NCI-H1417 (cell line): ENCODE data around the gene HSPBAP1.
"Not testable (repeated sequence)": the region's sequence is repeated elsewhere in the genome, so short reads cannot be mapped to it uniquely, and the experiment has no call there.

Experiments used
- DNase-seq, 3 experiments: peaks; one replicate each; lab custom pipeline; 2025; lab: John Stamatoyannopoulos, UW

HSPBAP1 gene

GRCh38 chr3:122785231-122785630, 8.4 kb downstream of the HSPBAP1 start:
- no peak for DNase-seq

- no peak for DNase-seq
Measured at GRCh38 chr3:122784436-122784835, 9.2 kb downstream of the HSPBAP1 start.

- no peak for DNase-seq
Measured at GRCh38 chr3:122782804-122783203, 10.8 kb downstream of the HSPBAP1 start.

GRCh38 chr3:122777563-122777962, 16.1 kb downstream of the HSPBAP1 start:
- no peak for DNase-seq

GRCh38 chr3:122776675-122777468, 16.8 kb downstream of the HSPBAP1 start:
- no peak for DNase-seq

- DNase-seq, result no peak
Measured at GRCh38 chr3:122774564-122774963, 19.1 kb downstream of the HSPBAP1 start.

GRCh38 chr3:122773944-122774509, 19.6 kb downstream of the HSPBAP1 start:
- no peak for DNase-seq

GRCh38 chr3:122772827-122773226, 20.8 kb downstream of the HSPBAP1 start:
- no peak for DNase-seq

- no peak for DNase-seq
Measured at GRCh38 chr3:122770521-122771202, 23.0 kb downstream of the HSPBAP1 start.

- DNase-seq, result no peak
Measured at GRCh38 chr3:122767540-122768372, 25.9 kb downstream of the HSPBAP1 start.

GRCh38 chr3:122766430-122766829, 27.2 kb downstream of the HSPBAP1 start:
- no peak for DNase-seq

- no peak for DNase-seq
Measured at GRCh38 chr3:122760453-122761271, 33.0 kb downstream of the HSPBAP1 start.

GRCh38 chr3:122758877-122759560, 34.6 kb downstream of the HSPBAP1 start:
- DNase-seq, result no peak

- DNase-seq, result no peak
Measured at GRCh38 chr3:122755491-122755890, 38.1 kb downstream of the HSPBAP1 start.

GRCh38 chr3:122754929-122755328, 38.7 kb downstream of the HSPBAP1 start:
- no peak for DNase-seq

- no peak for DNase-seq
Measured at GRCh38 chr3:122748347-122748746, 45.3 kb downstream of the HSPBAP1 start.

- not testable (repeated sequence) for DNase-seq
Measured at GRCh38 chr3:122747295-122747694, 46.3 kb downstream of the HSPBAP1 start.

GRCh38 chr3:122745369-122746021, 48.1 kb downstream of the HSPBAP1 start:
- DNase-seq, result no peak

GRCh38 chr3:122743581-122744120, 50.0 kb downstream of the HSPBAP1 start:
- DNase-seq, result no peak

- no peak for DNase-seq
Measured at GRCh38 chr3:122742234-122742633, 51.4 kb downstream of the HSPBAP1 start.
